ENCODE results near the gene CYP2J2. TPM values are rescaled to one million over a fixed set of nuclear protein-coding genes. Genes with fewer than 3 reads are reported as not detected.
"Not testable (repeated sequence)": the region's sequence is repeated elsewhere in the genome, so short reads cannot be mapped to it uniquely, and the experiment has no call there.

CYP2J2 gene
- total RNA-seq, 3 donors from 2014 or later (not counting 1 experiment from before 2014, with no cell fraction given), result 0.20 to 0.21 TPM; not detected in 1

- ATAC-seq, result no peak
- Histone ChIP-seq H3K27ac (ENCODE audit: low read length) (no peak overlapping the region), H3K4me3 (ENCODE audit: low read length) (no peak overlapping the region), H3K4me1 (ENCODE audit: control insufficient read depth, insufficient read depth, low read length) (no peaks in the 10 kb centered on the region), H3K27me3 (ENCODE audit: control insufficient read depth, insufficient read depth, low read length) (no peaks in the 10 kb centered on the region), H3K36me3 (ENCODE audit: control insufficient read depth, insufficient read depth, low read length) (no peaks in the 10 kb centered on the region), H3K9me3 (ENCODE audit: control insufficient read depth, insufficient read depth, low read length) (no peaks in the 10 kb centered on the region)
- H3K4me1 Mint-ChIP-seq, result no peaks in the 10 kb centered on the region
- WGBS (ENCODE audit: insufficient coverage), result 87% methylated on average over 7 of the region's 10 CpGs
- H3K9me3 Mint-ChIP-seq, result no peaks in the 10 kb centered on the region
- H3K4me3 Mint-ChIP-seq, result no peak overlapping the region
- H3K27ac Mint-ChIP-seq, result no peak overlapping the region
- peaks cover 8 to 27% of the 10 kb centered on the region in 2 donors for H3K27me3 Mint-ChIP-seq (ENCODE audit: low read depth in 2 of 2)
- TF ChIP-seq, protein P1, sequence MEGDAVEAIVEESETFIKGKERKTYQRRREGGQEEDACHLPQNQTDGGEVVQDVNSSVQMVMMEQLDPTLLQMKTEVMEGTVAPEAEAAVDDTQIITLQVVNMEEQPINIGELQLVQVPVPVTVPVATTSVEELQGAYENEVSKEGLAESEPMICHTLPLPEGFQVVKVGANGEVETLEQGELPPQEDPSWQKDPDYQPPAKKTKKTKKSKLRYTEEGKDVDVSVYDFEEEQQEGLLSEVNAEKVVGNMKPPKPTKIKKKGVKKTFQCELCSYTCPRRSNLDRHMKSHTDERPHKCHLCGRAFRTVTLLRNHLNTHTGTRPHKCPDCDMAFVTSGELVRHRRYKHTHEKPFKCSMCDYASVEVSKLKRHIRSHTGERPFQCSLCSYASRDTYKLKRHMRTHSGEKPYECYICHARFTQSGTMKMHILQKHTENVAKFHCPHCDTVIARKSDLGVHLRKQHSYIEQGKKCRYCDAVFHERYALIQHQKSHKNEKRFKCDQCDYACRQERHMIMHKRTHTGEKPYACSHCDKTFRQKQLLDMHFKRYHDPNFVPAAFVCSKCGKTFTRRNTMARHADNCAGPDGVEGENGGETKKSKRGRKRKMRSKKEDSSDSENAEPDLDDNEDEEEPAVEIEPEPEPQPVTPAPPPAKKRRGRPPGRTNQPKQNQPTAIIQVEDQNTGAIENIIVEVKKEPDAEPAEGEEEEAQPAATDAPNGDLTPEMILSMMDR (IDR thresholded peaks at IDR 0.05), result no peak
- intact Hi-C loops (cut with micrococcal nuclease), result no loop called here
- H3K36me3 Mint-ChIP-seq, result no peaks in the 10 kb centered on the region
- DNase-seq, result no peak
Measured at GRCh38 chr1:59917026-59917784, 9.4 kb downstream of the CYP2J2 start.

GRCh38 chr1:59915516-59915915 is 11.1 kb downstream of the CYP2J2 start:
- H3K4me1 Mint-ChIP-seq, result no peaks in the 10 kb centered on the region
- TF ChIP-seq, protein P1 (IDR thresholded peaks at IDR 0.05), result no peak
- ATAC-seq, result no peak
- H3K4me1 ChIP-seq (ENCODE audit: control insufficient read depth, insufficient read depth, low read length), result no peaks in the 10 kb centered on the region
- H3K27me3 Mint-ChIP-seq (ENCODE audit: low read depth in 2 of 2), result peaks cover 0 to 27% of the 10 kb centered on the region in 2 donors
- no peak overlapping the region for H3K4me3 Mint-ChIP-seq
- intact Hi-C loops (cut with micrococcal nuclease), result no loop called here
- no peak overlapping the region for H3K27ac ChIP-seq (ENCODE audit: low read length)
- WGBS (ENCODE audit: insufficient coverage), result 78% methylated on average over 1 of the region's 1 CpG
- H3K4me3 ChIP-seq (ENCODE audit: low read length), result no peak overlapping the region
- H3K9me3 ChIP-seq (ENCODE audit: control insufficient read depth, insufficient read depth, low read length), result no peaks in the 10 kb centered on the region
- no peaks in the 10 kb centered on the region for H3K27me3 ChIP-seq (ENCODE audit: control insufficient read depth, insufficient read depth, low read length)
- no peaks in the 10 kb centered on the region for H3K9me3 Mint-ChIP-seq
- no peak overlapping the region for H3K27ac Mint-ChIP-seq
- no peaks in the 10 kb centered on the region for H3K36me3 ChIP-seq (ENCODE audit: control insufficient read depth, insufficient read depth, low read length)
- DNase-seq, result no peak
- no peaks in the 10 kb centered on the region for H3K36me3 Mint-ChIP-seq

- DNase-seq; intact Hi-C loops (cut with micrococcal nuclease); H3K9me3 ChIP-seq (ENCODE audit: control insufficient read depth, insufficient read depth, low read length); H3K36me3 ChIP-seq (ENCODE audit: control insufficient read depth, insufficient read depth, low read length); H3K4me3 ChIP-seq (ENCODE audit: low read length); H3K27me3 ChIP-seq (ENCODE audit: control insufficient read depth, insufficient read depth, low read length); H3K36me3 Mint-ChIP-seq; H3K27ac Mint-ChIP-seq; H3K4me1 ChIP-seq (ENCODE audit: control insufficient read depth, insufficient read depth, low read length); ATAC-seq; H3K4me3 Mint-ChIP-seq; H3K27ac ChIP-seq (ENCODE audit: low read length); H3K9me3 Mint-ChIP-seq; H3K4me1 Mint-ChIP-seq: not testable (repeated sequence)
- peaks cover 0 to 21% of the 10 kb centered on the region in 2 donors for H3K27me3 Mint-ChIP-seq (ENCODE audit: low read depth in 2 of 2)
- WGBS (ENCODE audit: insufficient coverage), result 74% methylated on average over 4 of the region's 7 CpGs
Measured at GRCh38 chr1:59914791-59915286, 11.7 kb downstream of the CYP2J2 start.

DNA sequence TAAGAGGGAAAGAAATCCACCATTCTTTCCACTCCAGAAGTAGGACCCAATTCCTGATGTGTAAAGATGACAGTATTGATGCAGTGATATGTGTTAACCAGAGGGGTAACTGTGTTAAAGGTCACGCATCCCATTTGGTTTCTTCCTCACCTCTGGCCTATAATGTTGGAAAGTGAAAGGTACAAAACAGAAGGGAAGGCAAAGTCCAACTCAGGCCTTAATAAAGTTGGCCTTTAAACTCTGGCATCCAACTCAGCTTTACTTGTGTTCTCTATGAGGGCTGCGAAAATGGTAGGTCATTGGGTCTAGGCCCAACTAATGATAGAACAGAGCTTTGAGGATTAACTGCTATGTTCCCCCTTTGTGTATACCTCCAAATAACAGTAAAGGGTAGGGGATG is 17.9 kb downstream of the CYP2J2 start:
- Histone ChIP-seq H3K27ac (ENCODE audit: low read length) (no peak overlapping the region), H3K4me3 (ENCODE audit: low read length) (no peak overlapping the region), H3K4me1 (ENCODE audit: control insufficient read depth, insufficient read depth, low read length) (no peaks in the 10 kb centered on the region), H3K9me3 (ENCODE audit: control insufficient read depth, insufficient read depth, low read length) (no peaks in the 10 kb centered on the region), H3K27me3 (ENCODE audit: control insufficient read depth, insufficient read depth, low read length) (no peaks in the 10 kb centered on the region), H3K36me3 (ENCODE audit: control insufficient read depth, insufficient read depth, low read length) (no peaks in the 10 kb centered on the region)
- TF ChIP-seq, protein P1 (IDR thresholded peaks at IDR 0.05), result no peak
- no peak for DNase-seq
- Mint-ChIP-seq H3K27me3 (ENCODE audit: low read depth in 2 of 2) (peaks cover 0 to 6% of the 10 kb centered on the region in 2 donors), H3K36me3 (no peaks in the 10 kb centered on the region), H3K9me3 (no peaks in the 10 kb centered on the region), H3K4me3 (no peak overlapping the region), H3K4me1 (no peaks in the 10 kb centered on the region), H3K27ac (no peak overlapping the region)
- no peak for ATAC-seq
- WGBS (ENCODE audit: insufficient coverage), result 94% methylated on average over 2 of the region's 2 CpGs
- intact Hi-C loops (cut with micrococcal nuclease), result no loop called here
